Measurements from ENCODE around the gene NBEAL1.

Gene NBEAL1

GRCh38 chr2:203070701-203071100 lies 56.0 kb downstream of the NBEAL1 start:
- Histone ChIP-seq H3K4me3 (ENCODE audit: low read depth, low read length) (no peak overlapping the region), H3K14ac (ENCODE audit: low read length) (no peak overlapping the region), H2BK120ac (ENCODE audit: insufficient read depth, low read length, poor library complexity) (no peak overlapping the region), H2AFZ (ENCODE audit: insufficient read depth, low read length, poor library complexity) (no peak overlapping the region), H2AK5ac (ENCODE audit: low read length) (no peak overlapping the region), H3K4me2 (ENCODE audit: low read length) (no peak overlapping the region), H3K79me1 (ENCODE audit: low read length) (no peaks in the 10 kb centered on the region), H3K4ac (ENCODE audit: low read depth, low read length) (no peak overlapping the region), H3K27me3 (ENCODE audit: insufficient read depth, low read length) (no peaks in the 10 kb centered on the region), H3K18ac (ENCODE audit: low read length) (no peak overlapping the region), H3K79me2 (ENCODE audit: control insufficient read depth, insufficient read depth, low read length, poor library complexity) (no peaks in the 10 kb centered on the region), H3K36me3 (ENCODE audit: control insufficient read depth in 1 of 2, insufficient read depth in 2 of 2, low read length in 2 of 2) (peaks cover 5 to 8% of the 10 kb centered on the region in 2 experiments), H3K23ac (ENCODE audit: low read length) (no peak overlapping the region), H3K9me3 (ENCODE audit: insufficient read depth, low read depth, low read length) (peaks cover 5% of the 10 kb centered on the region), H2BK5ac (ENCODE audit: low read depth, low read length, poor library complexity) (no peak overlapping the region), H3K9ac (ENCODE audit: low read length) (no peak overlapping the region), H3K4me1 (ENCODE audit: control insufficient read depth in 1 of 2, insufficient read depth in 2 of 2, low read length in 2 of 2) (no peaks in the 10 kb centered on the region), H2BK12ac (ENCODE audit: low read length) (no peak overlapping the region), H4K91ac (ENCODE audit: low read depth, low read length) (no peak overlapping the region), H4K12ac (ENCODE audit: low read depth, low read length) (no peak overlapping the region), H4K8ac (ENCODE audit: low read depth, low read length) (no peak overlapping the region), H3K27ac (ENCODE audit: low read depth, low read length) (no peak overlapping the region)
- DNase-seq = no peak
- no CpG with 5 or more reads among the region's 2 CpGs for WGBS (ENCODE audit: extremely low coverage, insufficient coverage, insufficient read length)

DNA sequence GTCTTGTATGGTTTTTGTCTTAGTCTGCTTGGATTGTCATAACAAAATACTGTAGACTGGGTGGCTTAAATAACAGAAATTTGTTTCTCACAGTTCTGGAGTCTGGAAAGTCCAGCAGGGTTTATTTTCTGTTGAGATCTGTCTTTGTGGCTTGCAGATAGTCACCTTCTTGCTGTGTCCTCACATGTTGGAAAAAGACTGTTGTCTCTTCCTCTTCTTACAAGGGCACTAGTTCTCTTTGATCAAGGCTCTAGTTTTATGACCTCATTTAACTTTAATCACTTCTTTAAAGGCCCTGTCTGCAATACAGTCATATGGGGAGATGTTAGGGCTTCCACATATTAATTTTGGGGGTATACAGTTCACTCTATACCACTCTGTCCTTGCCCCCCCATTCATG lies 56.5 kb downstream of the NBEAL1 start:
- no peak overlapping the region for H3K4me2 ChIP-seq (ENCODE audit: low read length)
- H4K91ac ChIP-seq (ENCODE audit: low read depth, low read length) = no peak overlapping the region
- no peak overlapping the region for H2BK12ac ChIP-seq (ENCODE audit: low read length)
- H3K79me1 ChIP-seq (ENCODE audit: low read length) = no peaks in the 10 kb centered on the region
- H3K4me3 ChIP-seq (ENCODE audit: low read depth, low read length) = no peak overlapping the region
- no peak overlapping the region for H2BK120ac ChIP-seq (ENCODE audit: insufficient read depth, low read length, poor library complexity)
- no peak overlapping the region for H2AK5ac ChIP-seq (ENCODE audit: low read length)
- no peak overlapping the region for H3K27ac ChIP-seq (ENCODE audit: low read depth, low read length)
- H3K23ac ChIP-seq (ENCODE audit: low read length) = no peak overlapping the region
- H3K18ac ChIP-seq (ENCODE audit: low read length) = no peak overlapping the region
- no peaks in the 10 kb centered on the region for H3K27me3 ChIP-seq (ENCODE audit: insufficient read depth, low read length)
- no peak overlapping the region for H4K12ac ChIP-seq (ENCODE audit: low read depth, low read length)
- H3K4ac ChIP-seq (ENCODE audit: low read depth, low read length) = no peak overlapping the region
- no peaks in the 10 kb centered on the region for H3K4me1 ChIP-seq (ENCODE audit: control insufficient read depth in 1 of 2, insufficient read depth in 2 of 2, low read length in 2 of 2)
- no peak overlapping the region for H2BK5ac ChIP-seq (ENCODE audit: low read depth, low read length, poor library complexity)
- no peak overlapping the region for H3K9ac ChIP-seq (ENCODE audit: low read length)
- H2AFZ ChIP-seq (ENCODE audit: insufficient read depth, low read length, poor library complexity) = no peak overlapping the region
- peaks cover 5% of the 10 kb centered on the region for H3K9me3 ChIP-seq (ENCODE audit: insufficient read depth, low read depth, low read length)
- DNase-seq = no peak
- no peaks in the 10 kb centered on the region for H3K79me2 ChIP-seq (ENCODE audit: control insufficient read depth, insufficient read depth, low read length, poor library complexity)
- H4K8ac ChIP-seq (ENCODE audit: low read depth, low read length) = no peak overlapping the region
- peaks cover 5 to 10% of the 10 kb centered on the region in 2 experiments for H3K36me3 ChIP-seq (ENCODE audit: control insufficient read depth in 1 of 2, insufficient read depth in 2 of 2, low read length in 2 of 2)
- no peak overlapping the region for H3K14ac ChIP-seq (ENCODE audit: low read length)

- Histone ChIP-seq H3K36me3 (ENCODE audit: control insufficient read depth in 1 of 2, insufficient read depth in 2 of 2, low read length in 2 of 2) (peaks cover 5 to 6% of the 10 kb centered on the region in 2 experiments), H3K79me1 (ENCODE audit: low read length) (no peaks in the 10 kb centered on the region), H2AK5ac (ENCODE audit: low read length) (no peak overlapping the region), H2BK120ac (ENCODE audit: insufficient read depth, low read length, poor library complexity) (no peak overlapping the region), H2AFZ (ENCODE audit: insufficient read depth, low read length, poor library complexity) (no peak overlapping the region), H3K79me2 (ENCODE audit: control insufficient read depth, insufficient read depth, low read length, poor library complexity) (no peaks in the 10 kb centered on the region), H3K9ac (ENCODE audit: low read length) (no peak overlapping the region), H4K12ac (ENCODE audit: low read depth, low read length) (no peak overlapping the region), H4K91ac (ENCODE audit: low read depth, low read length) (no peak overlapping the region), H3K4me1 (ENCODE audit: control insufficient read depth in 1 of 2, insufficient read depth in 2 of 2, low read length in 2 of 2) (no peaks in the 10 kb centered on the region), H3K4ac (ENCODE audit: low read depth, low read length) (no peak overlapping the region), H3K23ac (ENCODE audit: low read length) (no peak overlapping the region), H3K9me3 (ENCODE audit: insufficient read depth, low read depth, low read length) (peaks cover 1% of the 10 kb centered on the region), H3K14ac (ENCODE audit: low read length) (no peak overlapping the region), H4K8ac (ENCODE audit: low read depth, low read length) (no peak overlapping the region), H3K27me3 (ENCODE audit: insufficient read depth, low read length) (no peaks in the 10 kb centered on the region), H2BK12ac (ENCODE audit: low read length) (no peak overlapping the region), H3K27ac (ENCODE audit: low read depth, low read length) (no peak overlapping the region), H3K4me2 (ENCODE audit: low read length) (no peak overlapping the region), H3K18ac (ENCODE audit: low read length) (no peak overlapping the region), H3K4me3 (ENCODE audit: low read depth, low read length) (no peak overlapping the region), H2BK5ac (ENCODE audit: low read depth, low read length, poor library complexity) (no peak overlapping the region)
- DNase-seq = no peak
Measured at GRCh38 chr2:203072371-203072770, 57.7 kb downstream of the NBEAL1 start.

DNA sequence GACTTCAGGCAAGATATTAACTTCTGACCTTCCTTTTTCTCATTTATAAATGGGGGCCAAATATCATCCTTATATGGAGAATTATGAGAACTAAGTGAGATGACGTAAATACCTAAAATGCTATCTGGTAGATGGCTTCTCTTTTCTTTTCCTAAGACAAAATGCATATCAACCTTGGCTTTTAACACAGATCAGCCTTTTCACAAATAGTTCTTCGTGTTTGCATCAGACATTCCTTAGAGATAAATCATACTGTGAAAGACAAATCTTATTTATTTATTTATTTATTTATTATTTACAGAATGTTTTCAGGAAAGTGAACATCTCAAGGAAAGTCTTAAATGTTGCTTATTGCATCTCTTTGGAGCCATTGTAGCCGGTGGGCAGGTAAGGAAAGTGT lies 62.8 kb downstream of the NBEAL1 start:
- no peak overlapping the region for H2BK120ac ChIP-seq (ENCODE audit: insufficient read depth, low read length, poor library complexity)
- no peak overlapping the region for H3K4me3 ChIP-seq (ENCODE audit: low read depth, low read length)
- H2AFZ ChIP-seq (ENCODE audit: insufficient read depth, low read length, poor library complexity) = no peak overlapping the region
- H3K27ac ChIP-seq (ENCODE audit: low read depth, low read length) = no peak overlapping the region
- WGBS (ENCODE audit: extremely low coverage, insufficient coverage, insufficient read length) = no CpG with 5 or more reads among the region's 3 CpGs
- no peak overlapping the region for H4K91ac ChIP-seq (ENCODE audit: low read depth, low read length)
- H3K4ac ChIP-seq (ENCODE audit: low read depth, low read length) = no peak overlapping the region
- no peak overlapping the region for H3K4me2 ChIP-seq (ENCODE audit: low read length)
- H3K4me1 ChIP-seq (ENCODE audit: control insufficient read depth in 1 of 2, insufficient read depth in 2 of 2, low read length in 2 of 2) = no peaks in the 10 kb centered on the region
- no peak overlapping the region for H2BK12ac ChIP-seq (ENCODE audit: low read length)
- H4K8ac ChIP-seq (ENCODE audit: low read depth, low read length) = no peak overlapping the region
- no peak overlapping the region for H2AK5ac ChIP-seq (ENCODE audit: low read length)
- no peak overlapping the region for H2BK5ac ChIP-seq (ENCODE audit: low read depth, low read length, poor library complexity)
- DNase-seq = peak in 1 of 2 donors; percentile 55
- H3K36me3 ChIP-seq (ENCODE audit: control insufficient read depth in 1 of 2, insufficient read depth in 2 of 2, low read length in 2 of 2) = peaks cover 3 to 10% of the 10 kb centered on the region in 2 experiments
- no peak overlapping the region for H4K12ac ChIP-seq (ENCODE audit: low read depth, low read length)
- no peak overlapping the region for H3K9ac ChIP-seq (ENCODE audit: low read length)
- H3K79me2 ChIP-seq (ENCODE audit: control insufficient read depth, insufficient read depth, low read length, poor library complexity) = no peaks in the 10 kb centered on the region
- no peak overlapping the region for H3K23ac ChIP-seq (ENCODE audit: low read length)
- H3K9me3 ChIP-seq (ENCODE audit: insufficient read depth, low read depth, low read length) = peaks cover 1% of the 10 kb centered on the region
- no peak overlapping the region for H3K14ac ChIP-seq (ENCODE audit: low read length)
- H3K18ac ChIP-seq (ENCODE audit: low read length) = no peak overlapping the region
- H3K27me3 ChIP-seq (ENCODE audit: insufficient read depth, low read length) = no peaks in the 10 kb centered on the region
- H3K79me1 ChIP-seq (ENCODE audit: low read length) = no peaks in the 10 kb centered on the region
